ENCODE results near the gene IPO13.

DNA sequence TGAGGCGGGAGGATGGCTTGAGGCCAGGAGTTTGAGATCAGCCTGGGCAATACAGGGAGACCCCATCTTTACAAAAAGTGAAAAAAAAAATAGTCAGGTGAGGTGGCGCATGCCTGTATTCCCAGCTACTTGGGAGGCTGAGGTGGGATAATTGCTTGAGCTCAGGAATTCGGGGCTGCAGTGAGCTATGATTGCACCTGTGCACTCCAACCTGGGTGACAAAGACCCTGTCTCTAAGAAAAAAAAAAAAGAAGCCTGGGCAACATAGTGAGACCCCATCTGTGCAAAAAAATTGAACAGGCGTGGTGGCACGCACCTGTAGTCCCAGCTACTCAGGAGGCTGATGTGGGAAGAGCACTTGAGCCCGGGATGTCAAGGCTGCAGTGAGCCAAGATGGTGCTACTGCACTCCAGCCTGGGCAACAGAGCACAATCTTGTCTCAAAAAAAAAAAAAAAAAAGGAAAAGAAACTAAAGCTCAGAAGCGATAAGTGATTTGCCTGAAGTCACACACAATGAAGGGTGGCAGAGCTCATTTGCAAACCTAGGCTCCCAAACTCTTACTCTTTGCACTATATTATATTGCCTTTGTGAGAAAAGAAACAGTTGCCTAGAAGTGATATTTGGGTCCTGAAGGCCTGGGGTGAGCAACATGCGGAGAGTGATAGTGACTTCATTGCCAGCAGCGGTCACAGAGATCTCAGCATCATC, 46.6 kb downstream of the IPO13 start:
- TF ChIP-seq EZH2 (IDR thresholded peaks at IDR 0.05; ENCODE audit: low read length, unreplicated experiment), result no peak
- TF ChIP-seq EZH2phosphoT487 (IDR thresholded peaks at IDR 0.05; ENCODE audit: borderline replicate concordance, low read length), result no peak
